ENCODE results near the gene UGGT1.

Gene UGGT1, protein sequence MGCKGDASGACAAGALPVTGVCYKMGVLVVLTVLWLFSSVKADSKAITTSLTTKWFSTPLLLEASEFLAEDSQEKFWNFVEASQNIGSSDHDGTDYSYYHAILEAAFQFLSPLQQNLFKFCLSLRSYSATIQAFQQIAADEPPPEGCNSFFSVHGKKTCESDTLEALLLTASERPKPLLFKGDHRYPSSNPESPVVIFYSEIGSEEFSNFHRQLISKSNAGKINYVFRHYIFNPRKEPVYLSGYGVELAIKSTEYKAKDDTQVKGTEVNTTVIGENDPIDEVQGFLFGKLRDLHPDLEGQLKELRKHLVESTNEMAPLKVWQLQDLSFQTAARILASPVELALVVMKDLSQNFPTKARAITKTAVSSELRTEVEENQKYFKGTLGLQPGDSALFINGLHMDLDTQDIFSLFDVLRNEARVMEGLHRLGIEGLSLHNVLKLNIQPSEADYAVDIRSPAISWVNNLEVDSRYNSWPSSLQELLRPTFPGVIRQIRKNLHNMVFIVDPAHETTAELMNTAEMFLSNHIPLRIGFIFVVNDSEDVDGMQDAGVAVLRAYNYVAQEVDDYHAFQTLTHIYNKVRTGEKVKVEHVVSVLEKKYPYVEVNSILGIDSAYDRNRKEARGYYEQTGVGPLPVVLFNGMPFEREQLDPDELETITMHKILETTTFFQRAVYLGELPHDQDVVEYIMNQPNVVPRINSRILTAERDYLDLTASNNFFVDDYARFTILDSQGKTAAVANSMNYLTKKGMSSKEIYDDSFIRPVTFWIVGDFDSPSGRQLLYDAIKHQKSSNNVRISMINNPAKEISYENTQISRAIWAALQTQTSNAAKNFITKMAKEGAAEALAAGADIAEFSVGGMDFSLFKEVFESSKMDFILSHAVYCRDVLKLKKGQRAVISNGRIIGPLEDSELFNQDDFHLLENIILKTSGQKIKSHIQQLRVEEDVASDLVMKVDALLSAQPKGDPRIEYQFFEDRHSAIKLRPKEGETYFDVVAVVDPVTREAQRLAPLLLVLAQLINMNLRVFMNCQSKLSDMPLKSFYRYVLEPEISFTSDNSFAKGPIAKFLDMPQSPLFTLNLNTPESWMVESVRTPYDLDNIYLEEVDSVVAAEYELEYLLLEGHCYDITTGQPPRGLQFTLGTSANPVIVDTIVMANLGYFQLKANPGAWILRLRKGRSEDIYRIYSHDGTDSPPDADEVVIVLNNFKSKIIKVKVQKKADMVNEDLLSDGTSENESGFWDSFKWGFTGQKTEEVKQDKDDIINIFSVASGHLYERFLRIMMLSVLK (N-terminal part only)

GRCh38 chr2:128090945-128091725 is at the start of gene UGGT1:
TSS of gene UGGT1 (plus strand) at chr2:128091200. CDS start at chr2:128091358, 158 bp downstream.
- DNase-seq = peak; percentile 87

- DNase-seq = no peak
Measured at GRCh38 chr2:128041561-128041960, 49.4 kb upstream of the UGGT1 start.

GRCh38 chr2:128043041-128043440 is 48.0 kb upstream of the UGGT1 start:
- no peak for DNase-seq

DNA sequence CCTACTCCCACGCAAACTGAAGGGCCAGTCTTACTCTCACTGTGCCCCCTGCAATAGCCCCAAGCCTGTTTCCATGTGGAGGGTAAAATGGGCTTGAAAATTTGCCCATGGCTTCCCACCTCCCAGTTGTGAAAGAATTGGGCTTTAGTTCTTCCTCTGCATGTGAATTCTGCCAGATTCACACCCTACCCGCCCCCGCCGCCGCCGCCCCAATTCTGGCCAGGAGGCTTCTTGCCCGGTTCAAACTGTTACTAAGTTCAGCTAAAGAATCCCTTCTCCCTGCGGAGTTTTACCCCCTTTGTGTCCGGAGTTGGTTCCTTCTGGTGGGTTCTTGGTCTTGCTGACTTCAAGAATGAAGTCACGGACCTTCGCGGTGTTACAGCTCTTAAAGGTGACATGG is 37.7 kb upstream of the UGGT1 start:
- no peak for DNase-seq

- DNase-seq = no peak
Measured at GRCh38 chr2:128054104-128054885, 36.7 kb upstream of the UGGT1 start.

DNA sequence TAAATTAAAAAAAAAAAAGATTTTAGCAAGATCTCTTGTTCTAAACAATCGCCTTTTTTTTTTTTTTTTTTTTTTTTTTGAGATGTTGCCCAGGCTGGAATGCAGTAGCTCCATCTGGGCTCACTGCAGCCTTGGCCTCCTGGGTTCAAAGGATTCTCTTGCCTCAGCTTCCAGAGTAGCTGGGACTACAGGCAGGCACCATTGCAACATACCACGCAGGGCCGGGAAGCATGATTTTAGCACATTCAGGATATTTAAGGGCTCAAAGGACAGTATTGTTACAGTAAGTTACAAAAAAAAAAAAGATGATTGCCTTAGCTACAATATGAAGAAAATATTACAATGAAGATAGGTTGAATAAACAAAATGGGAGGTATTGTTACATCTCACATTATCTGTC is 33.7 kb upstream of the UGGT1 start:
- DNase-seq = no peak

DNA sequence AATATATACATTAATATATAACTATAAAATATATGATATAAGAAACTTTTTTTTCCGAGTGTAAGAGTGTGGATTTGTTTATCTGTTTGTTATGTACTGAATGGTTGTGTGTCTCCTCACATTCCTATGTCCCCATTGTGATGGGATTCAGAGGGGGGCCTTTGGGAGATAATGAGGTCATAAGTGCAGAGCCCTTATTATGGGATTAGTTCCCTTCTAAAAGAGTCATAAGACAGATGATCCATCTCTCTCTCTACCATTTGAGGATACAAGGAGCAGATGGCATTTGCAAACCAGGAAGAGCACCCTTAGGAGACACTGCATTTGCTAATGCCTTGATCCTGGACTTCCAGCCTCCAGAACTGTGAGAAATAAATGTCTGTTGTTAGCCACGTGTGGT is 32.9 kb upstream of the UGGT1 start:
- DNase-seq = no peak

- no peak for DNase-seq
Measured at GRCh38 chr2:128062571-128062970, 28.4 kb upstream of the UGGT1 start.

GRCh38 chr2:128064353-128064752 is 26.6 kb upstream of the UGGT1 start:
- DNase-seq = no peak

DNA sequence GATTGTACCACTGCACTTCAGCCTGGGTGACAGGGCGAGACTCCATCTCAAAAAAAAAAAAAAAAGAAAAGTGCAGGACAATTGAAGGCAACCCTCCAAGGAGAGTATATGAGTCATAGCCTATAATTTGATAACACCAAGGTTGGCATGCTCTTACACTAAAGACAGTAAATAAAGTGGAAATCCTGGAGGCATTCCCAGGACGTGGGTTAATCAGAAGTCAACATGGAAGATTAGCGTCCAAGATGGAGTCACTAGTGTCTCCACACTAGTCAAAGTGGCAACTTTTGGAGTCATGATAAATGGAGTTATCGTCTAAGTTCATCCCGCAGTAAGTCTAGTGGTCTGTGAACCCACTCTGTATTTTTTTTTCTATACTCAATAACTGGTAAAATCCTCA is 21.2 kb upstream of the UGGT1 start:
- DNase-seq = no peak

DNA sequence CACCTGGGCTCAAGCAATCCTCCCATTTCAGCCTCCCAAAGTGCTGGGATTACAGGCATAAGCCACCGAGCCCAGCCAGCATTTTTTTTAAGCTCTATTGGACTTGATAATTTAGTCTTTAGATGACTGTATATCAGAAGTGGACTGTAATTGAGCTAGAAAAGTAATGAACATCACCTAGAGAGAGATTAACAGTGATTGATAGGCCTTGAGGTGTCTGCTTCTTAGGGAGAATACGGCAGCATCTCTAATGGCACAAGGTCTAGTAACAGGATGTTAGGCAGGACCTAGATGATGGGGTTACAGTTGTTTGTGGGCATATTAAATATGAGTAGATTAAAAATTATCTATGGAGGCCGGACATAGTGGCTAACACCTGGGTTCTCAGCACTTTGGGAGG is 17.7 kb upstream of the UGGT1 start:
- no peak for DNase-seq

GRCh38 chr2:128076461-128077106 is 14.4 kb upstream of the UGGT1 start:
- DNase-seq = no peak

DNA sequence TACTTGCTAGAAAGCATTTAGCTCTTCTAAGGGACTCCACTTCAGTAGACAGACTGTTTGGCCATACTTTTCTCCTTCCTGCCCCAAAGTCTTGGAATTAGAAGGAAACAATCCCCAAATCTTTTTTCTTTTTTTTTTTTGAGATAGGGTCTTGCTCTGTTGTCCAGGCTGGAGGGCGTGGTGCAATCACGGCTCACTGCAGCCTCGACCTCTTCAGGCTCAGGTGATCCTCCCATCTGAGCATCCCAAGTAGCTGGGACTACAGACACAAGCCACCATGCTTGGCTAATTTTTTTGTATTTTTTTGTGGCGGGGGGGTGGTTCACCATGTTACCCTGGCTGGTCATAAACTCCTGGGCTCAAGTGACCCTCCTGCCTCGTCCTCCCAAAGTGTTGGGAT is 6.2 kb upstream of the UGGT1 start:
- DNase-seq = no peak

- no peak for DNase-seq
Measured at GRCh38 chr2:128086244-128086643, 4.8 kb upstream of the UGGT1 start.

- no peak for DNase-seq
Measured at GRCh38 chr2:128090575-128090944, 440 bp upstream of the UGGT1 start.

- DNase-seq = peak; percentile 12
Measured at GRCh38 chr2:128091726-128092080, 703 bp downstream of the UGGT1 start.

DNA sequence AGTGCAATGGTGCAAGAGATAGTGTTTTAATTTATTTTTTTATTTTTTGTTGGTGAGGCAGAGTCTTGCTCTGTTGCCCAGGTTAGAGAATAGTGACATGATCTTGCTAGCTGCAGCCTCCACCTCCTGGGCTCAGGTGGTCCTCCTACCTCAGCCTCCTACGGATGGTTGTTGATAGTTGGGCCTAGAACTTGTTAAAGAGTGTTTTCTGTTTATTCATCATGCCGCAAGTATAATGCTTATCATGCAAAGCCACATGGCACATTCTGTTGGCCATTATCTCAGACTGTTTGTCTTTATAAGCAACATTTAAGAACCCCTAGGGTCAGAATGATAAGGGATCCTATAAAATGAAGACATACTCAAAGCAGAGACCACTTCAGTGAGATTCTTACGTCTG is 1.7 kb downstream of the UGGT1 start:
- DNase-seq = no peak

- no peak for DNase-seq
Measured at GRCh38 chr2:128093762-128094161, 2.8 kb downstream of the UGGT1 start.

DNA sequence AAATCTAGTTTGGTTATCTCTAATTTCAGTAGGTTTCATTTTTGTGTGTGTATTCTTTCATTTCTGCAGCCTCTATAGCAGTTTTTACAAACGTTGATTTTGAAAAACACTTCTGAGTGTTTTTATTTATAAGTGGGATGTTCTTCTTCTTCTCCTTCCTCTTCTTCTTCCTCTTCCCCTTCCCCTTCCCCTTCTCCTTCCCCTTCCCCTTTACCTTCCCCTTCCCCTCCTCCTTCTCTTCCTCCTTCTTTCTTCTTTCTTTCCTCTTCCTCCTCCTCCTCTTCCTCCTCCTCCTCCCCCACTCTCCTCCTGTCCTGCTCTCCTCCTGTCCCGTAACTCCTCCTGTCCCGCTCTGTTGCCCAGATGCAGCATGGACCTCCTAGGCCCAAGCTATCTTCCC is 4.2 kb downstream of the UGGT1 start:
- DNase-seq = no peak

DNA sequence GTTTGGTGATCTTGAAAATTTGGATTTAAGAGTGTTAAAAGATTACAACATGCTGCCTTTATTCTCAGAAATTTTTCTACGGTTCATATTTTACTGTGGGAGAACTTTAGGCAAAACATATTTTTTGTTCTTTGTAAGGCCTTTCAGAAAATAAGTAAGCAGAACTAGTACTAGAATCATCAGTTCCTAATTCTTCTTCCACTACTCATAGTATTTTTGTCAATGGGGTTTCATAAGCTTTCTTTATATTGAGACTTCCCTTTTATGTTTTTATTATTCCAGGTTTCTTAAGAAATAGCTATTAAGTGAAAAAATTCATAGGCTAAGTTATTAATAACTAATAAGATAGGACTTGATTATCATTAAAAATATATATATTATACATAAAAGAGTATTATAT is 12.4 kb downstream of the UGGT1 start:
- no peak for DNase-seq

- no peak for DNase-seq
Measured at GRCh38 chr2:128105072-128105471, 14.1 kb downstream of the UGGT1 start.
